ENCODE measurements around the gene PPP1R26. TPM values are rescaled to one million over a fixed set of nuclear protein-coding genes. Genes with fewer than 3 reads are reported as not detected.

PPP1R26 gene
- total RNA-seq, 1 experiment from 2014 or later = 32.0 TPM

DNA sequence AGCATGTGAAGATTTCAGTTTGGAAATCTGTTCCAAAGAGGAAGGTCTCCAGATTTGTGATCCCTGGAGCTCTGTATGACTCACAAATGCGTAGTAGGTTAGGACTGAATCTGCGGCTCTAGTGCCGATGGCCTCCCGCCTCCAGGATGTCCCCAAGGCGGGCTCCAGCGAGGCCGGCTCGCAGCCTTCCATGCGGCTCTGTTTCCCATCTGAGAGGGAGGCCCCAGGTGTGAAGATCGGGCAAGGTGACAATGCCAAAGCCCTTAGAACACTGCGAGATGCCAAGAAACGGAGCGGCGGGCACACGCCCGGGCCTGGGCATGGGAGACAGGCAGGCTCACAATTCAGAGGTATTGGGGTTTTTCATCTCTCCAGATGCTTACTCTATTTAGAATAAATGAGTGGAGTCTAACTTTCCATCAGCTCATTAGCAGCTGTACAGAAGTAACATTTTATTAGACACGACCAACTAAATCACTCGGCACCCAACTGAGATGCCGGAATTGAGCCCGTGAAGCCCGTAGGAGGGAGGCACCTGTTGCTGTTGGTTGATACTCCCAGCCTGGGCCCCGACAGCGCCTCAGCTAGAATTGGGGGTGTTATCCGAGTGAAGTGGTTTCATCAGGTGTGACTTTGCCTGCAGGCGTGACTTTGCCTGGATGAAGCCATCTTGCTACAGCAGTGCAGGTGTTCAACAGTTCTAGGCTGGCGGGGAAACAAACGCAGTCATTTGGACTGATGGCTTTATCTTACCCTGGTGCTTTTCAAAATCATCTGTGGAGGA, 13.5 kb downstream of the PPP1R26 start:
- ChIA-PET CTCF (interaction anchor here (1.4 kb wide), 1 partner anchor 12 kb away, joined by 6 read pairs; no protein-coding TSS in a partner anchor), RAD21 (ENCODE audit: low non-redundant PET in 1 of 2, low total read pairs in 2 of 2, uncharacterized antibody in 2 of 2, unreplicated experiment in 2 of 2) (no interaction called here)
- no TSS peak for BruUV-seq (replicated peaks)

More for the DNA sequence above, 13.5 kb downstream of the PPP1R26 start:
- Histone ChIP-seq H3K4me2 (ENCODE audit: low read length) (no peak overlapping the region), H3K9me3 (ENCODE audit: control insufficient read depth in 1 of 2, insufficient read depth in 1 of 2, low read depth in 1 of 2, low read length in 2 of 2) (no peaks in the 10 kb centered on the region), H3K4me3 (replicated peaks in 1 of 2; ENCODE audit: low read depth in 1 of 2, low read length in 2 of 2) (no peak overlapping the region), H3K27ac (ENCODE audit: low read depth, low read length) (no peak overlapping the region), H3K36me3 (ENCODE audit: control insufficient read depth in 1 of 2, insufficient read depth in 2 of 2, low read length in 2 of 2) (peaks cover 0 to 3% of the 10 kb centered on the region in 2 experiments; a peak in 1 of 4 replicates), H3K9me2 (ENCODE audit: insufficient read depth) (no peaks in the 10 kb centered on the region), H4K20me1 (ENCODE audit: insufficient read depth) (no peaks in the 10 kb centered on the region), H3K9ac (ENCODE audit: low read length) (no peak overlapping the region), H3K79me2 (ENCODE audit: insufficient read depth, low read length) (no peaks in the 10 kb centered on the region), H3K27me3 (ENCODE audit: insufficient read depth, low read length) (no peaks in the 10 kb centered on the region), H3K4me1 (ENCODE audit: control insufficient read depth in 1 of 2, insufficient read depth in 2 of 2, low read length in 2 of 2) (peaks cover 9 to 23% of the 10 kb centered on the region in 2 experiments), H2AFZ (ENCODE audit: low read depth, low read length, poor library complexity, severe bottlenecking) (no peak overlapping the region)
- intact Hi-C loops (cut with micrococcal nuclease) = no loop called here
- no peak for DNase-seq (ENCODE audit: low read depth, low spot score)
- POLR2A ChIA-PET = no interaction called here
- no peak for TF ChIP-seq JUND (IDR thresholded peaks at IDR 0.05)
- TF ChIP-seq, protein P1, sequence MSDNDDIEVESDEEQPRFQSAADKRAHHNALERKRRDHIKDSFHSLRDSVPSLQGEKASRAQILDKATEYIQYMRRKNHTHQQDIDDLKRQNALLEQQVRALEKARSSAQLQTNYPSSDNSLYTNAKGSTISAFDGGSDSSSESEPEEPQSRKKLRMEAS (IDR thresholded peaks at IDR 0.05) = no peak
- TF ChIP-seq TCF7L2 (IDR thresholded peaks at IDR 0.05; ENCODE audit: borderline replicate concordance, extremely low read depth, insufficient read depth, insufficient read length) = no peak
- TF ChIP-seq EZH2phosphoT487 (IDR thresholded peaks at IDR 0.05; ENCODE audit: borderline replicate concordance) = no peak
- TF ChIP-seq ELF1 (IDR thresholded peaks at IDR 0.05; ENCODE audit: borderline replicate concordance, low read depth) = no peak
- TF ChIP-seq CBX3 (IDR thresholded peaks at IDR 0.05; ENCODE audit: low read depth) = no peak
- TF ChIP-seq, protein P2, sequence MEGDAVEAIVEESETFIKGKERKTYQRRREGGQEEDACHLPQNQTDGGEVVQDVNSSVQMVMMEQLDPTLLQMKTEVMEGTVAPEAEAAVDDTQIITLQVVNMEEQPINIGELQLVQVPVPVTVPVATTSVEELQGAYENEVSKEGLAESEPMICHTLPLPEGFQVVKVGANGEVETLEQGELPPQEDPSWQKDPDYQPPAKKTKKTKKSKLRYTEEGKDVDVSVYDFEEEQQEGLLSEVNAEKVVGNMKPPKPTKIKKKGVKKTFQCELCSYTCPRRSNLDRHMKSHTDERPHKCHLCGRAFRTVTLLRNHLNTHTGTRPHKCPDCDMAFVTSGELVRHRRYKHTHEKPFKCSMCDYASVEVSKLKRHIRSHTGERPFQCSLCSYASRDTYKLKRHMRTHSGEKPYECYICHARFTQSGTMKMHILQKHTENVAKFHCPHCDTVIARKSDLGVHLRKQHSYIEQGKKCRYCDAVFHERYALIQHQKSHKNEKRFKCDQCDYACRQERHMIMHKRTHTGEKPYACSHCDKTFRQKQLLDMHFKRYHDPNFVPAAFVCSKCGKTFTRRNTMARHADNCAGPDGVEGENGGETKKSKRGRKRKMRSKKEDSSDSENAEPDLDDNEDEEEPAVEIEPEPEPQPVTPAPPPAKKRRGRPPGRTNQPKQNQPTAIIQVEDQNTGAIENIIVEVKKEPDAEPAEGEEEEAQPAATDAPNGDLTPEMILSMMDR (IDR thresholded peaks at IDR 0.05 in 2 of 3, conservative IDR thresholded peaks at IDR 0.05 in 1 of 3; ENCODE audit: borderline replicate concordance in 1 of 3, insufficient read depth in 1 of 3, low read depth in 2 of 3, low read length in 2 of 3) = no peak
- TF ChIP-seq, protein P3, sequence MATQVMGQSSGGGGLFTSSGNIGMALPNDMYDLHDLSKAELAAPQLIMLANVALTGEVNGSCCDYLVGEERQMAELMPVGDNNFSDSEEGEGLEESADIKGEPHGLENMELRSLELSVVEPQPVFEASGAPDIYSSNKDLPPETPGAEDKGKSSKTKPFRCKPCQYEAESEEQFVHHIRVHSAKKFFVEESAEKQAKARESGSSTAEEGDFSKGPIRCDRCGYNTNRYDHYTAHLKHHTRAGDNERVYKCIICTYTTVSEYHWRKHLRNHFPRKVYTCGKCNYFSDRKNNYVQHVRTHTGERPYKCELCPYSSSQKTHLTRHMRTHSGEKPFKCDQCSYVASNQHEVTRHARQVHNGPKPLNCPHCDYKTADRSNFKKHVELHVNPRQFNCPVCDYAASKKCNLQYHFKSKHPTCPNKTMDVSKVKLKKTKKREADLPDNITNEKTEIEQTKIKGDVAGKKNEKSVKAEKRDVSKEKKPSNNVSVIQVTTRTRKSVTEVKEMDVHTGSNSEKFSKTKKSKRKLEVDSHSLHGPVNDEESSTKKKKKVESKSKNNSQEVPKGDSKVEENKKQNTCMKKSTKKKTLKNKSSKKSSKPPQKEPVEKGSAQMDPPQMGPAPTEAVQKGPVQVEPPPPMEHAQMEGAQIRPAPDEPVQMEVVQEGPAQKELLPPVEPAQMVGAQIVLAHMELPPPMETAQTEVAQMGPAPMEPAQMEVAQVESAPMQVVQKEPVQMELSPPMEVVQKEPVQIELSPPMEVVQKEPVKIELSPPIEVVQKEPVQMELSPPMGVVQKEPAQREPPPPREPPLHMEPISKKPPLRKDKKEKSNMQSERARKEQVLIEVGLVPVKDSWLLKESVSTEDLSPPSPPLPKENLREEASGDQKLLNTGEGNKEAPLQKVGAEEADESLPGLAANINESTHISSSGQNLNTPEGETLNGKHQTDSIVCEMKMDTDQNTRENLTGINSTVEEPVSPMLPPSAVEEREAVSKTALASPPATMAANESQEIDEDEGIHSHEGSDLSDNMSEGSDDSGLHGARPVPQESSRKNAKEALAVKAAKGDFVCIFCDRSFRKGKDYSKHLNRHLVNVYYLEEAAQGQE (IDR thresholded peaks at IDR 0.05; ENCODE audit: low read depth) = no peak
- TF ChIP-seq YY1 (IDR thresholded peaks at IDR 0.05; ENCODE audit: extremely low read depth, insufficient replicate concordance, low read depth, low read length) = no peak
- TF ChIP-seq SP1 (IDR thresholded peaks at IDR 0.05; ENCODE audit: low read depth) = no peak
- no peak for TF ChIP-seq EGR1 (IDR thresholded peaks at IDR 0.05; ENCODE audit: low read depth)
- no peak for ATAC-seq

Measured in HCT116 (cell line).